GM12872 (cell line): Measurements from ENCODE around the gene GAS7.

ENCODE experiments used
- TF ChIP-seq, protein P1 (sequence below): IDR thresholded peaks from 3 replicates; pipeline ENCODE4 v1.5.1; 2011; ENCODE audit warnings: low read depth, mild to moderate bottlenecking, low read length, moderate library complexity; ENCODE audit not compliant: insufficient read depth

GAS7 gene

DNA sequence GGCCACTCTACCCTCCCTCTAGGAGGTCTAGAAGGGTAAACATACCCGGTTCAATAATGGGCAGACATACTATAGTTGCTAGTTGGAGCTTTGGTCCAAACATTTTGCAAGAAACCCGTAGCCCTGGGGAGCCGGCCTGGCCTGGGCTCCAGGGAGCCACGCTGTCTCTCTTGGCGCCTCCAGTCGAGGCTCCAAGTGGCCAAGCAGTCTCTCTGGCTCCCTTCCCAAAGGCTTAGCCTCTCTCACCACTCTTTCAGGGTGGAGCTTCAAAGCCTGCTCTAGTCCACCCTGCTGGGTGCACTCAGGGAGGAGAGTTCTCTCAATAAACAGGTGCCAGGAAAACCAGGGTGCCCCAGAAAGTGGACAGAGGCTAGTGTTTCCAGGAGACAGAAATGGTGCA, 325.6 kb downstream of the GAS7 start:
- TF ChIP-seq, protein P1, sequence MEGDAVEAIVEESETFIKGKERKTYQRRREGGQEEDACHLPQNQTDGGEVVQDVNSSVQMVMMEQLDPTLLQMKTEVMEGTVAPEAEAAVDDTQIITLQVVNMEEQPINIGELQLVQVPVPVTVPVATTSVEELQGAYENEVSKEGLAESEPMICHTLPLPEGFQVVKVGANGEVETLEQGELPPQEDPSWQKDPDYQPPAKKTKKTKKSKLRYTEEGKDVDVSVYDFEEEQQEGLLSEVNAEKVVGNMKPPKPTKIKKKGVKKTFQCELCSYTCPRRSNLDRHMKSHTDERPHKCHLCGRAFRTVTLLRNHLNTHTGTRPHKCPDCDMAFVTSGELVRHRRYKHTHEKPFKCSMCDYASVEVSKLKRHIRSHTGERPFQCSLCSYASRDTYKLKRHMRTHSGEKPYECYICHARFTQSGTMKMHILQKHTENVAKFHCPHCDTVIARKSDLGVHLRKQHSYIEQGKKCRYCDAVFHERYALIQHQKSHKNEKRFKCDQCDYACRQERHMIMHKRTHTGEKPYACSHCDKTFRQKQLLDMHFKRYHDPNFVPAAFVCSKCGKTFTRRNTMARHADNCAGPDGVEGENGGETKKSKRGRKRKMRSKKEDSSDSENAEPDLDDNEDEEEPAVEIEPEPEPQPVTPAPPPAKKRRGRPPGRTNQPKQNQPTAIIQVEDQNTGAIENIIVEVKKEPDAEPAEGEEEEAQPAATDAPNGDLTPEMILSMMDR: no peak

DNA sequence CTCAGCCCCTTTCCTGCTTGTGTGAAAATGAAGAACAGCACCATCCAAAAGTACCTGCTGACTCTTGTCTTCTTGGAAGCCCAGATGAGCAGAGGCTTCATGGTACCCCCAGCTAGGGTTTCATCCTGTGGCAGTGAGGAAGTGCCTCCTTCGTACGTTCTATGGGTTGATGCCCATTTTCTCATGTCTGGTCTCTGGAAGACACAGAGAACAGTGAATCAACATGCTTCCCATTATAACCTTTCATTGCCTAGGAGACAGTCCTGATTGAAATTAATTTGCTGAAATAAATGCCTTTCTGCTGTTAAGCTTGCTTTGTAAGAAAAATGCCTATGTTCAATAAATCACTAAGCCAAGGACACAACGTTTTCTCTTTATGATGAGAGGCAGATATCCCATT, 329.9 kb downstream of the GAS7 start:
- TF ChIP-seq, protein P1: no peak

DNA sequence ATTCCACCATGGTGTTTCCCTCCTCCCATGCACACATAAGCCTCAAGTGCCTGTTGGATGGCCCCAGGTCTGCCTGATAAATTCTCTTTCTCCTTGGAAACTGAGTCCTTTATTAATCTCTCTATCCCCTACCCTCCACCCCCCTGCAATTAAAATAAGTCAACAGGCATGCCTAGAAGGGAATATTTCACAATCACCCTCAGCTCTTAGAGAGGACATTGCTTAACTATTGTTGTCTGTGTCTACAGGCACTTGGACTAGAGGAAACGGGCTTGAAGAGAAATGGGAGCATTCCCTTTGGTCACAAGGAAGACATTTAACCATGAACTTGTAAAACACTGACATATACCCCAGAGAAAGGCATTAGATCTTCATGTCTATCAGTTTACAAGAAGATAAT, 332.8 kb downstream of the GAS7 start:
- TF ChIP-seq, protein P1: no peak

DNA sequence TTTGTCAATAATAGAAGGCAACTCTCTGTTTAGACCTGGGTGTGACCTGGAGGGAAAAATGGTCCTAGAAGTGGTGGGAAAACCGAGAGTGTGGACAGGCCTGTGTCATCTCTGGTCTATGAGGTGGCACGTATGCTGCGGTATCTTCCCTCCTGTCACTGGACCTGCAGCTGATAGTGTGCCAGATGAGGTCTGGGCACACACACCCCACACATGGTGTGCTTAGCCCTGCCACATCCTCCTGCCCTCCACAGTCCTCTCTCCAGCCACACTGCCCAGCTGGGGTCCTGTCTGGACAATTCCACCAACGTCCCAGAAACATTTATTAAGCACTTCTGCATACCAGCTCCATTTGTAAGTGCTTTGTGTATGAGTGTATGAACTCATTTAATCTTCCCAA, 335.5 kb downstream of the GAS7 start:
- TF ChIP-seq, protein P1: no peak

DNA sequence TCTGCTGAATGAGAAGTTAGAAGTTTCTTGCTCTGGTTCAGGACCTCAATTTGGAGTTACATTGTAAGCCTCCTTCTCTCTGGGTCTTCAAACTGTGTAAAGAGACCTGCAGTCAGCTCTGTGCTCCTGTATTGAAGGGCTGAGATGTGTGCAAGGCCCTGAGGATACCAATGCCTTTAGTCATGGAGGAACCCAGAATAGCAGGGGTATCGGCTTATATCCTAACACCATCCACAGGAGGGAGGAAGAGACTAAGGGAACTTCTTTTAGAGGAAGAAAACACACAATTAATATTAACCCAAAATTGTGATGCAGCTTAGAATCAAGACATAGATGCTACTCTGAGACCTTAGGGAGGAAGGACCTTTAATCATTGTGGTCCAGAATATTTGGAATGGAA, 336.2 kb downstream of the GAS7 start:
- TF ChIP-seq, protein P1: no peak

DNA sequence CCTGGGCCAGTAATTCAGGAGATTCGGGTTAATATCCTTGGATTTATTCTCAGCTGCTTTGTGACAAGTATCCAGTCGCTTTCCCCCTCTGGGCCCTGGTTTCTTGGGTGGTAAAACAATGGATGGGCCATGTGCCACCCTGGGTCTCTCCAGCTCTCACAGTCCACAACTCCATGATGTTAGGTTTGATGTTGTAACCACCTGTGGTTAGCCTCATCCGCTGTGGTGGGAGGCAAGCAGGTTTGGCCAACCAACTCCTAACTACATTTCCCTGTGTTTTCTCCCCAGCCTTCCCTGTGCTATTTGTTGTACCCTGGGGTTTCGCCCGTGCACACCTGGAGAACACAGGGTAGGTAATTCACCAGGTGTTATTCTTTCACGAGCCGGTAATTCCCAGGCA, 337.6 kb downstream of the GAS7 start:
- TF ChIP-seq, protein P1: no peak
